Putamen (tissue), 1 donor: ENCODE data around the gene RHOB.
"Not testable (repeated sequence)": the region's sequence is repeated elsewhere in the genome, so short reads cannot be mapped to it uniquely, and the experiment has no call there.

Source experiments
- DNase-seq: peaks from one replicate; pipeline ENCODE4 v3.0.0-alpha.2; 2016; ENCODE audit warnings: low spot score

The RHOB gene

GRCh38 chr2:20454036-20454981, 7.4 kb downstream of the RHOB start:
- no peak for DNase-seq

- DNase-seq: no peak
These were observed 8.3 kb downstream of the RHOB start for GRCh38 chr2:20455076-20455587.

GRCh38 chr2:20456116-20456571, 9.3 kb downstream of the RHOB start:
- DNase-seq: no peak

GRCh38 chr2:20456636-20457426, 10.0 kb downstream of the RHOB start:
- no peak for DNase-seq

- no peak for DNase-seq
These were observed 11.1 kb downstream of the RHOB start for GRCh38 chr2:20457661-20458630.

GRCh38 chr2:20458737-20459484, 12.0 kb downstream of the RHOB start:
- DNase-seq: not testable (repeated sequence)

GRCh38 chr2:20465716-20466394, 19.0 kb downstream of the RHOB start:
- DNase-seq: no peak

- no peak for DNase-seq
These were observed 21.1 kb downstream of the RHOB start for GRCh38 chr2:20467789-20468548.

- no peak for DNase-seq
These were observed 22.0 kb downstream of the RHOB start for GRCh38 chr2:20468549-20469500.

GRCh38 chr2:20469595-20469994, 22.7 kb downstream of the RHOB start:
- no peak for DNase-seq

- no peak for DNase-seq
These were observed 23.3 kb downstream of the RHOB start for GRCh38 chr2:20470211-20470610.

- DNase-seq: no peak
These were observed 24.3 kb downstream of the RHOB start for GRCh38 chr2:20471148-20471547.

- DNase-seq: no peak
These were observed 25.2 kb downstream of the RHOB start for GRCh38 chr2:20471902-20472559.

GRCh38 chr2:20472569-20472968, 25.7 kb downstream of the RHOB start:
- DNase-seq: no peak

GRCh38 chr2:20473128-20473527, 26.3 kb downstream of the RHOB start:
- DNase-seq: no peak

GRCh38 chr2:20474757-20475566, 28.1 kb downstream of the RHOB start:
- DNase-seq: no peak

- no peak for DNase-seq
These were observed 28.7 kb downstream of the RHOB start for GRCh38 chr2:20475567-20475952.
